GM12891 (cell line): ENCODE measurements around the gene SYT1.

Experiments used
- POLR2A ChIP-seq: IDR thresholded peaks from 2 replicates; pipeline ENCODE4 v1.6.1; 2011; ENCODE audit warnings: low read depth, low read length, control low read depth
- POLR2AphosphoS5 ChIP-seq: IDR thresholded peaks from 2 replicates; pipeline ENCODE4 v1.6.1; 2011; ENCODE audit warnings: low read depth, low read length, control low read depth
- TAF1 ChIP-seq: IDR thresholded peaks from 2 replicates; pipeline ENCODE4 v1.6.1; 2011; ENCODE audit warnings: low read depth, low read length, control low read depth

- TF ChIP-seq POLR2A = no peak
- no peak for TF ChIP-seq TAF1
- TF ChIP-seq POLR2AphosphoS5 = no peak
These were observed 191.5 kb downstream of the SYT1 start for GRCh38 chr12:79055926-79056674.
